Smooth muscle cell (in vitro differentiated cells): ENCODE results near the gene PRKCZ. TPM values are rescaled to one million over a fixed set of nuclear protein-coding genes. Genes with fewer than 3 reads are reported as not detected.

Experiments
- DNase-seq: peaks from one replicate; lab custom pipeline; 2025; ENCODE audit not compliant: unreplicated experiment; lab: John Stamatoyannopoulos, UW
- H2AFZ ChIP-seq: fragments of 200-600 bp; sonication (generic); 2 replicates; pipeline ENCODE4 v1.6.0; 2016; ENCODE audit warnings: antibody characterized with exemption, low read depth, mild to moderate bottlenecking
- H3F3A ChIP-seq: fragments of 200-600 bp; sonication (generic); 2 replicates; pipeline ENCODE4 v1.6.0; 2017; ENCODE audit warnings: antibody characterized with exemption, low read depth
- H3K27ac ChIP-seq: fragments of 200-600 bp; sonication (generic); 2 replicates; pipeline ENCODE4 v1.5.1; 2016; ENCODE audit warnings: low read depth, mild to moderate bottlenecking
- H3K27me3 ChIP-seq: fragments of 200-600 bp; sonication (generic); 2 replicates; pipeline ENCODE4 v1.6.1; 2016; ENCODE audit warnings: low read depth, mild to moderate bottlenecking
- H3K36me3 ChIP-seq: fragments of 200-600 bp; sonication (generic); 2 replicates; pipeline ENCODE4 v1.5.1; 2016; ENCODE audit warnings: low read depth
- H3K4me1 ChIP-seq: fragments of 200-600 bp; sonication (generic); 2 replicates; pipeline ENCODE4 v1.5.1; 2016; ENCODE audit warnings: low read depth
- H3K4me2 ChIP-seq: fragments of 200-600 bp; sonication (generic); 2 replicates; pipeline ENCODE4 v1.6.0; 2016; ENCODE audit warnings: mild to moderate bottlenecking
- H3K4me3 ChIP-seq: fragments of 200-600 bp; sonication (generic); 2 replicates; pipeline ENCODE4 v1.5.1; 2016; ENCODE audit warnings: mild to moderate bottlenecking
- H3K79me2 ChIP-seq: fragments of 200-600 bp; sonication (generic); 2 replicates; pipeline ENCODE4 v1.6.0; 2016; ENCODE audit warnings: low read depth, mild to moderate bottlenecking
- H3K9ac ChIP-seq: fragments of 200-600 bp; sonication (generic); 2 replicates; pipeline ENCODE4 v1.6.0; 2016; ENCODE audit warnings: low read depth
- H3K9me3 ChIP-seq: fragments of 200-600 bp; sonication (generic); replicated peaks from 2 replicates; pipeline ENCODE4 v1.5.1; 2016; ENCODE audit warnings: low read depth
- H4K20me1 ChIP-seq: fragments of 200-600 bp; sonication (generic); 2 replicates; pipeline ENCODE4 v1.6.0; 2016; ENCODE audit warnings: low read depth
- WGBS: methylation state at CpG from one replicate; pipeline ENCODE4 v1.1.7; 2016; ENCODE audit warnings: low lambda C conversion rate; 5-methylcytosine and 5-hydroxymethylcytosine counted together
- polyA plus RNA-seq: library from polyadenylated mRNA; unstranded; fragments of >200 nt; fragmentation: Nextera tagmentation; extraction: Ambion mirVana; gene quantifications from 2 replicates; pipeline ENCODE4 v1.2.1, GENCODE V29; 2016
- total RNA-seq: library from RNA; depleted of rRNA; stranded (reverse); fragments of >200 nt; gene quantifications from 2 replicates; pipeline ENCODE4 v1.2.3, GENCODE V29; 2014
- TF ChIP-seq, protein P1 (sequence below): fragments of 200-600 bp; sonication (generic); IDR thresholded peaks from 2 replicates; pipeline ENCODE4 v1.5.1; 2017; ENCODE audit warnings: borderline replicate concordance, mild to moderate bottlenecking, antibody characterized with exemption; ENCODE audit not compliant: insufficient read depth, poor library complexity, severe bottlenecking

Gene PRKCZ
- total and polyA plus RNA-seq, 2 experiments from 2014 or later: 5.8 to 10.3 TPM

DNA sequence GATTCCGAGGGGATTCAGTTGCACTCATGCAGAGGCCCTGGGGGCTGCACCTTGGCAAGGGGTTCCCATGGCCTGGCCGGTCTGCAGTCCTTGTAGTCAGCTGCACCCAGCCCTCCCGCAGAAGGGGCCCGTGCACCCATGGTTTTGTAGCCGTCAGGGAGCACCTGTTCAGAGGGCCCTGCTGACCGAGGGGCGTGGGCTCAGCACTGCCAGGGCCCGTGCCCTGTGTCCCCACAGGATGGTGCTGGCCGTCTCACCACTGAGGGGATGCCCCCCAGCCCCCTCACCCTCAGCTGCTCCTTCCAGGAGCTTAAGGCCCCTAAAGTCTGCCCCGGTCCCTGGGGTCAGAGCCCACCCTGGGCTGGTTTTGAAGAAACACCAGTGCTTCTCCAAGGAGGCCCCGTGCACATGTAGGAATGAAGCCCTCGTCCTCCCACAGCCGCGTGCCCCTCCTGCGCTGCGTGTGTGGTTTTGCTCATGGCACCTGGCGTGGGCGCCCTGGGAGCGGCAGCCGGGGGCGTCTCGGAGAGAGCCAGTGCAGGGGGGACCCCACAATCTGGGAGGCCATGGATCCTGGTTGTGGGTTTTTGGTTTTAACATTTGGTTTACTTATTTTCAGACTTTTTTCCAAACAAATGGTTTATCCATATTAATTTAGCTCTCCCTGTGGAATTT, 40.1 kb downstream of the PRKCZ start:
- Histone ChIP-seq H2AFZ (no peak overlapping the region), H3K4me3 (no peak overlapping the region), H3F3A (no peaks in the 10 kb centered on the region), H3K27me3 (no peaks in the 10 kb centered on the region), H3K79me2 (no peaks in the 10 kb centered on the region), H3K9me3 (no peaks in the 10 kb centered on the region), H4K20me1 (no peaks in the 10 kb centered on the region), H3K9ac (no peak overlapping the region), H3K4me2 (no peak overlapping the region), H3K36me3 (no peaks in the 10 kb centered on the region), H3K27ac (no peak overlapping the region), H3K4me1 (no peaks in the 10 kb centered on the region)
- TF ChIP-seq, protein P1, sequence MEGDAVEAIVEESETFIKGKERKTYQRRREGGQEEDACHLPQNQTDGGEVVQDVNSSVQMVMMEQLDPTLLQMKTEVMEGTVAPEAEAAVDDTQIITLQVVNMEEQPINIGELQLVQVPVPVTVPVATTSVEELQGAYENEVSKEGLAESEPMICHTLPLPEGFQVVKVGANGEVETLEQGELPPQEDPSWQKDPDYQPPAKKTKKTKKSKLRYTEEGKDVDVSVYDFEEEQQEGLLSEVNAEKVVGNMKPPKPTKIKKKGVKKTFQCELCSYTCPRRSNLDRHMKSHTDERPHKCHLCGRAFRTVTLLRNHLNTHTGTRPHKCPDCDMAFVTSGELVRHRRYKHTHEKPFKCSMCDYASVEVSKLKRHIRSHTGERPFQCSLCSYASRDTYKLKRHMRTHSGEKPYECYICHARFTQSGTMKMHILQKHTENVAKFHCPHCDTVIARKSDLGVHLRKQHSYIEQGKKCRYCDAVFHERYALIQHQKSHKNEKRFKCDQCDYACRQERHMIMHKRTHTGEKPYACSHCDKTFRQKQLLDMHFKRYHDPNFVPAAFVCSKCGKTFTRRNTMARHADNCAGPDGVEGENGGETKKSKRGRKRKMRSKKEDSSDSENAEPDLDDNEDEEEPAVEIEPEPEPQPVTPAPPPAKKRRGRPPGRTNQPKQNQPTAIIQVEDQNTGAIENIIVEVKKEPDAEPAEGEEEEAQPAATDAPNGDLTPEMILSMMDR: no peak
- WGBS: 98% methylated on average over 22 of the region's 22 CpGs
- no peak for DNase-seq

DNA sequence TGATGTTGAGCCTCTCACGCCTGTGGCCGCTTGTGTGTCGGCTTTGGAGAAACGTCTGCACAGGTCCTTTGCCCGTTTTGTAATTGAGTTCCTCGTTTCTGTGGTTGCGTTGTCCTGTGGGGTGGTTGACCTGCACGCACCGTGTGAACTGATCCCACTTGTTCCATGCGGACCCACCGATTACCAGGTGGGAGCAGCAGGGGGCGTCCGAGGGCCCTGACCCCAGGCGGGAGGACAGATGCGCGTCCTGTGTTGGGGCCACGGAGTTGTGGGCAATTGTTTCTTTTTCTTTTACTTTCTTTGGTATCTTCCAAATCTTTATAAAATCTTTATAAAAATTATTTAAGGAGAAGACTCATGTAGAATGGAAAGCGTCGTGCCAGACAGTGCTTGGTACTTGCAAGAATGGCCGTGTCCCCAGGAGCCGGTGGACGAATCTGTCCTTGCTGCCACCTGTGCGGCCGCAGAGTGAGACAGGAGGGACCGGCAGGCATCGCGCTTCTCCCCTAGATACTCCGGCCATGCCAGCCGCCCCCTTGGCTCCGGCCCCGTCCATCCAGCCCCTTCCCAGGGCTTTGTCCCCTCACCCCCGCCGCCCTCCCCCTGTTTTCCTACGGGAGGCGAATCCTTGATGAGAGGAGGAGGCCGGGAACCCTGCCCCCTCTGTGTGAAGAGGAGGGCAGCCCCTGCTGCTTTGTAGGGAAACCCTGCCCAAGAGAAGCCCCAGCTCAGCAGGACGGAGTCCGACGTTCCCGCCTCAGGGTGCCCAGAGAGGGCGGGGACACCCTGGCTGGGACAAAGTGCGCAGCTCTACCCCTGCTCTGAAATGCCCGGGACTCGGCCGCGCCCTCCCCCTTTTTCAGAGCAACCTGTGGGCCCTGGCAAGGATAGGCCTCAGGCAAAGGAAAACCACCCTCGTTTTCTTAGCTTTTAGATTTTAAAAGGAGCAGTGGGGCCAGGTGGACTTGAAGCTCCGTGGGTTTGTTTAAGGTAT, 41.7 kb downstream of the PRKCZ start:
- peak; percentile 7 for DNase-seq
- no peak overlapping the region for H3K9ac ChIP-seq
- TF ChIP-seq, protein P1: peak; percentile 62
- 64% methylated on average over 45 of the region's 48 CpGs for WGBS
- H3K4me3 ChIP-seq: no peak overlapping the region
- no peaks in the 10 kb centered on the region for H3K4me1 ChIP-seq
- no peak overlapping the region for H2AFZ ChIP-seq
- H3K27ac ChIP-seq: no peak overlapping the region
- H3K27me3 ChIP-seq: no peaks in the 10 kb centered on the region
- H3K79me2 ChIP-seq: no peaks in the 10 kb centered on the region
- no peaks in the 10 kb centered on the region for H3K9me3 ChIP-seq
- no peak overlapping the region for H3K4me2 ChIP-seq
- no peaks in the 10 kb centered on the region for H3K36me3 ChIP-seq
- H4K20me1 ChIP-seq: no peaks in the 10 kb centered on the region
- no peaks in the 10 kb centered on the region for H3F3A ChIP-seq

DNA sequence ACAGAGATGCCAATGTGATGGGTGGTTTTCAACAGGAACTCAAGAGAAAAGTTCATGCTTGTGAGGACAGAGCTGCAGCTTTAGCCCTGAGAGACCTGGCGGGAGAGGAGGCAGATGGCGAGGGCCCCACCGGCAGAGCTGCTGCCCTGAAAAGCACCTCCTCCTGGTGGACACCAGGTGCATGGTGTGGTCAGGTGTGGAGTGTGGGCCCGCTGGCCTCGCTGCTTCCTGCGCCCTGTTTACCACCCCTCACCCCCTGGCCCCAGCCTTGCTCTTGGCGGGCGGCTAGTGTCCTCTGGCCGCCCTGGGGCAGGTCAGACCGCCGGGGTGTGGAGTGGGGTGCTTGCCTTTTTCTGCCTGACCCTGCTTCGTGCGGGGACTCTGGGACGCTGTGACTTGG, 42.8 kb downstream of the PRKCZ start:
- DNase-seq: no peak
- H3K27me3 ChIP-seq: no peaks in the 10 kb centered on the region
- H3K9me3 ChIP-seq: no peaks in the 10 kb centered on the region
- TF ChIP-seq, protein P1: no peak
- no peaks in the 10 kb centered on the region for H3F3A ChIP-seq
- H3K79me2 ChIP-seq: no peaks in the 10 kb centered on the region
- H3K27ac ChIP-seq: no peak overlapping the region
- H2AFZ ChIP-seq: no peak overlapping the region
- no peak overlapping the region for H3K4me3 ChIP-seq
- H3K4me2 ChIP-seq: no peak overlapping the region
- H3K4me1 ChIP-seq: no peaks in the 10 kb centered on the region
- no peak overlapping the region for H3K9ac ChIP-seq
- 96% methylated on average over 14 of the region's 14 CpGs for WGBS
- peaks cover 2% of the 10 kb centered on the region for H4K20me1 ChIP-seq
- no peaks in the 10 kb centered on the region for H3K36me3 ChIP-seq
